ENCODE data around the gene ARGLU1.

DNA sequence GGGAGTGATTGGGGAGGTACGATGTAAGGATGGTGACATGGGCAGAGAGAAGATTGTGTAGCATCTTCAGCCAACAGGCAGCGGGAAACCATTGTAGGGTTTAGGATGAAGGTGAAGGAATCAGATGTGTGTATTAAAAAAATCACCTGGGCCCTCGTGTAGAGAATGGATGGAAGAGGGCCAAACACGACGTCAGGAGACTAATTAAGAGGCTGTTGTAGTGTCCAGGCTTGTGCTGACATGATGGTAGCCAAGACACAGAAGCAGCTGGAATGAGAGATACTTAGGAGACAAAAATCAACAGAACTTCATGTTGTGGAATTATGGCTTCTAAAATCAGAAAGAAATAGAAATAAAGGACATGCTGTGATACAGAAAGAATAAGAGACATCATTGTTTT lies 41.2 kb upstream of the ARGLU1 start:
- TF ChIP-seq, protein P1, sequence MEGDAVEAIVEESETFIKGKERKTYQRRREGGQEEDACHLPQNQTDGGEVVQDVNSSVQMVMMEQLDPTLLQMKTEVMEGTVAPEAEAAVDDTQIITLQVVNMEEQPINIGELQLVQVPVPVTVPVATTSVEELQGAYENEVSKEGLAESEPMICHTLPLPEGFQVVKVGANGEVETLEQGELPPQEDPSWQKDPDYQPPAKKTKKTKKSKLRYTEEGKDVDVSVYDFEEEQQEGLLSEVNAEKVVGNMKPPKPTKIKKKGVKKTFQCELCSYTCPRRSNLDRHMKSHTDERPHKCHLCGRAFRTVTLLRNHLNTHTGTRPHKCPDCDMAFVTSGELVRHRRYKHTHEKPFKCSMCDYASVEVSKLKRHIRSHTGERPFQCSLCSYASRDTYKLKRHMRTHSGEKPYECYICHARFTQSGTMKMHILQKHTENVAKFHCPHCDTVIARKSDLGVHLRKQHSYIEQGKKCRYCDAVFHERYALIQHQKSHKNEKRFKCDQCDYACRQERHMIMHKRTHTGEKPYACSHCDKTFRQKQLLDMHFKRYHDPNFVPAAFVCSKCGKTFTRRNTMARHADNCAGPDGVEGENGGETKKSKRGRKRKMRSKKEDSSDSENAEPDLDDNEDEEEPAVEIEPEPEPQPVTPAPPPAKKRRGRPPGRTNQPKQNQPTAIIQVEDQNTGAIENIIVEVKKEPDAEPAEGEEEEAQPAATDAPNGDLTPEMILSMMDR (IDR thresholded peaks at IDR 0.05): no peak
- TF ChIP-seq POLR2A (IDR thresholded peaks at IDR 0.05): no peak

Data from adrenal gland (tissue), 5 donors.